ENCODE measurements around the gene SOHLH2. TPM values are rescaled to one million over a fixed set of nuclear protein-coding genes. Genes with fewer than 3 reads are reported as not detected.

SOHLH2 gene
- total and polyA plus RNA-seq, 4 donors, result 0.04 to 0.28 (median 0.08) TPM

DNA sequence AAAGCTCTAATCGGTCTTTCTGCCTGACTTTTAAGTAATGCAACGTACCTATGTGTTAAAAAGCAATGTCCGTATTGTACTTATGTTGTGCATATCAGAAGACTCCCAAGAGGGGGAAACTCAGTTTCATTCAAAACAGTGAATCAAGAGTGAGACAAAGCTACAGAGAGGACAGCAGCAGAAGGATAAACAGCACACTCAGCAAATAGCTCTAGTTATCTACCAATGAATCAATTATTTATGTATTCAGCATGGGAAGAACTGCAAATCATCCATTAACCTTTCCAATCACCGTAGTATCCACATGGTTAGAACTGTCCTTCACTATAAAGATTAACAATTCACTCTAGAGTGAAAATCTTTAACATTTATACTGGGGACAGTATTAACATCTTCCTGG lies 36.7 kb upstream of the SOHLH2 start:
- ATAC-seq (ENCODE audit: insufficient read depth, low FRiP score), result no peak
- H3K27me3 ChIP-seq (ENCODE audit: control insufficient read depth in 3 of 3, insufficient read depth in 3 of 3, low read length in 2 of 3), result no peaks in the 10 kb centered on the region
- 84 to 90% methylated on average over 4 of the region's 4 CpGs for WGBS, 2 donors
- no peaks in the 10 kb centered on the region for H3K4me1 ChIP-seq (ENCODE audit: control insufficient read depth in 5 of 5, insufficient read depth in 5 of 5, low read length in 5 of 5)
- TF ChIP-seq, protein P1, sequence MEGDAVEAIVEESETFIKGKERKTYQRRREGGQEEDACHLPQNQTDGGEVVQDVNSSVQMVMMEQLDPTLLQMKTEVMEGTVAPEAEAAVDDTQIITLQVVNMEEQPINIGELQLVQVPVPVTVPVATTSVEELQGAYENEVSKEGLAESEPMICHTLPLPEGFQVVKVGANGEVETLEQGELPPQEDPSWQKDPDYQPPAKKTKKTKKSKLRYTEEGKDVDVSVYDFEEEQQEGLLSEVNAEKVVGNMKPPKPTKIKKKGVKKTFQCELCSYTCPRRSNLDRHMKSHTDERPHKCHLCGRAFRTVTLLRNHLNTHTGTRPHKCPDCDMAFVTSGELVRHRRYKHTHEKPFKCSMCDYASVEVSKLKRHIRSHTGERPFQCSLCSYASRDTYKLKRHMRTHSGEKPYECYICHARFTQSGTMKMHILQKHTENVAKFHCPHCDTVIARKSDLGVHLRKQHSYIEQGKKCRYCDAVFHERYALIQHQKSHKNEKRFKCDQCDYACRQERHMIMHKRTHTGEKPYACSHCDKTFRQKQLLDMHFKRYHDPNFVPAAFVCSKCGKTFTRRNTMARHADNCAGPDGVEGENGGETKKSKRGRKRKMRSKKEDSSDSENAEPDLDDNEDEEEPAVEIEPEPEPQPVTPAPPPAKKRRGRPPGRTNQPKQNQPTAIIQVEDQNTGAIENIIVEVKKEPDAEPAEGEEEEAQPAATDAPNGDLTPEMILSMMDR (IDR thresholded peaks at IDR 0.05; ENCODE audit: control extremely low read depth, extremely low read depth), result no peak
- DNase-seq, result no peak
- no peak overlapping the region for H3K27ac ChIP-seq (ENCODE audit: low read depth in 1 of 2, low read length in 1 of 2)
- H3K9ac ChIP-seq (ENCODE audit: insufficient read depth in 1 of 2, low read length in 2 of 2), result no peak overlapping the region
- H3K4me3 ChIP-seq, result no peak overlapping the region
- H3K36me3 ChIP-seq (ENCODE audit: control insufficient read depth in 4 of 4, insufficient read depth in 4 of 4, low read length in 4 of 4), result peaks cover 0 to 2% (median 0%) of the 10 kb centered on the region in 4 donors
- no peaks in the 10 kb centered on the region for H3K9me3 ChIP-seq (ENCODE audit: control insufficient read depth in 4 of 4, insufficient read depth in 3 of 4, low read length in 3 of 4)

DNA sequence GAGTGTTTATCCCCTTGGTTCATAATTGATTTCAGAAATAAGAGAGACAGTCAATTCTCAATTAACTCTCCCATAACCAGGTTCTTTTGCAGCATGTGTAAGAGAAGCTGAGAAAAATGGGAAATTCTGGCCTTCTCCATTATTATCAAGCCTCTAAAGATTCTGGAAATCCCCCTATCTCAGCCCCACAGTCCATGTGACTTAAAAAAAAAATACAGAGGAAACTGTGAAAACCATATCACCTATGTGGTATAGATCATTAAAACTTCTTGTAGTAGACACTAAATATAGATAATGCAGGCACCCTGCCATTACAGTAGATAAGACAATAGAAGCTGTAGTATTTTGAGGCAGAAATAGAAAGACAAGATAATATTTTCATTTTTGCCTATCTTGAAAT lies 34.3 kb upstream of the SOHLH2 start:
- H3K27me3 ChIP-seq (ENCODE audit: control insufficient read depth in 3 of 3, insufficient read depth in 3 of 3, low read length in 2 of 3), result no peaks in the 10 kb centered on the region
- ATAC-seq (ENCODE audit: insufficient read depth, low FRiP score) (no peak), DNase-seq (no peak)
- H3K4me1 ChIP-seq (ENCODE audit: control insufficient read depth in 5 of 5, insufficient read depth in 5 of 5, low read length in 5 of 5), result no peaks in the 10 kb centered on the region
- TF ChIP-seq, protein P1 (IDR thresholded peaks at IDR 0.05; ENCODE audit: control extremely low read depth, extremely low read depth), result no peak
- H3K9me3 ChIP-seq (ENCODE audit: control insufficient read depth in 4 of 4, insufficient read depth in 3 of 4, low read length in 3 of 4), result no peaks in the 10 kb centered on the region
- no peak overlapping the region for H3K27ac ChIP-seq (ENCODE audit: low read depth in 1 of 2, low read length in 1 of 2)
- H3K4me3 ChIP-seq, result no peak overlapping the region
- no peak overlapping the region for H3K9ac ChIP-seq (ENCODE audit: insufficient read depth in 1 of 2, low read length in 2 of 2)
- H3K36me3 ChIP-seq (ENCODE audit: control insufficient read depth in 4 of 4, insufficient read depth in 4 of 4, low read length in 4 of 4), result peaks cover 0 to 2% (median 0%) of the 10 kb centered on the region in 4 donors

DNA sequence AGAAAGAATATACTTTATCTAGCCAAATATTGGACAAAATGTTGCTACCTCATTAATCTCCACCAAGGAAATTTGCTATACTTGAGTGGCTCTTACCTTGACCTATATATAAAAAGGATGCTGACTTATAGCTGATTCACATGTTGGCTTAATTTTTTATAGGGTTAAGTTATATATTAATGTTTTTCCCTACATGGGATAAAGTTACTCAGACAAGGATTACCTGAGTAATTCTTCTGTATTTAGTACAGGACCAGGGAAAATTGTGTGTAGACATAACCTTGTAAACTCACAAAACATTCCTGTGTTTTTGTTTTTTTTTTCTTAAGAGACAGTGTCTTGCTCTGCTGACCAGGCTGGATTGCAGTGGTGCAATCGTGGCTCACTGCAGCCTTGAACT lies 30.6 kb upstream of the SOHLH2 start:
- no peak overlapping the region for H3K9ac ChIP-seq (ENCODE audit: insufficient read depth in 1 of 2, low read length in 2 of 2)
- no peaks in the 10 kb centered on the region for H3K4me1 ChIP-seq (ENCODE audit: control insufficient read depth in 5 of 5, insufficient read depth in 5 of 5, low read length in 5 of 5)
- no peaks in the 10 kb centered on the region for H3K27me3 ChIP-seq (ENCODE audit: control insufficient read depth in 3 of 3, insufficient read depth in 3 of 3, low read length in 2 of 3)
- 69 to 72% methylated on average over 1 of the region's 1 CpG for WGBS, 2 donors
- ATAC-seq (ENCODE audit: insufficient read depth, low FRiP score) (no peak), DNase-seq (no peak)
- H3K36me3 ChIP-seq (ENCODE audit: control insufficient read depth in 4 of 4, insufficient read depth in 4 of 4, low read length in 4 of 4), result peaks cover 0 to 2% (median 0%) of the 10 kb centered on the region in 4 donors
- H3K9me3 ChIP-seq (ENCODE audit: control insufficient read depth in 4 of 4, insufficient read depth in 3 of 4, low read length in 3 of 4), result no peaks in the 10 kb centered on the region
- H3K27ac ChIP-seq (ENCODE audit: low read depth in 1 of 2, low read length in 1 of 2), result no peak overlapping the region
- H3K4me3 ChIP-seq, result no peak overlapping the region
- TF ChIP-seq, protein P1 (IDR thresholded peaks at IDR 0.05; ENCODE audit: control extremely low read depth, extremely low read depth), result no peak

DNA sequence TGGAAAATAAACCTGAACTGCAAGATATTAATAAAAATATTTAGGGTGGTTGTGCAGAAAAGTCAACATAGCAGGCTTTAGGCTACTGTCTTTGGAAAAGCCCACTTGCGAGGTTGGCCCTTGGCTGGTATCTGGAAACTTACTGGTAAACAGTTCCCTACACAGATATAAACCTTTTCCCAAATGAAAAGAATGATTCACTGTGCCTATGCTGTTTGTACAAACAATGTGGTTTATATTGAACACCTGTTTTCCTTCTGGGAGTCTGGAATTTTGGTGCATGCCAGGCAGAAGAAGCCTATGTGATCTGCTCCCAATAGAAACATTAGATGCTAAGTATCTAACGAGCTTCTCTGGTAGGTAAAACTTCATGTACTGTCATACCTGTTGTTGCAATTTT lies 29.7 kb upstream of the SOHLH2 start:
- no peaks in the 10 kb centered on the region for H3K27me3 ChIP-seq (ENCODE audit: control insufficient read depth in 3 of 3, insufficient read depth in 3 of 3, low read length in 2 of 3)
- TF ChIP-seq, protein P1 (IDR thresholded peaks at IDR 0.05; ENCODE audit: control extremely low read depth, extremely low read depth), result no peak
- no peaks in the 10 kb centered on the region for H3K9me3 ChIP-seq (ENCODE audit: control insufficient read depth in 4 of 4, insufficient read depth in 3 of 4, low read length in 3 of 4)
- peaks cover 0 to 2% (median 0%) of the 10 kb centered on the region in 4 donors for H3K36me3 ChIP-seq (ENCODE audit: control insufficient read depth in 4 of 4, insufficient read depth in 4 of 4, low read length in 4 of 4)
- H3K9ac ChIP-seq (ENCODE audit: insufficient read depth in 1 of 2, low read length in 2 of 2), result no peak overlapping the region
- H3K27ac ChIP-seq (ENCODE audit: low read depth in 1 of 2, low read length in 1 of 2), result no peak overlapping the region
- no peak for DNase-seq
- no peaks in the 10 kb centered on the region for H3K4me1 ChIP-seq (ENCODE audit: control insufficient read depth in 5 of 5, insufficient read depth in 5 of 5, low read length in 5 of 5)
- H3K4me3 ChIP-seq, result no peak overlapping the region
- no peak for ATAC-seq (ENCODE audit: insufficient read depth, low FRiP score)
- 86 to 87% methylated on average over 2 of the region's 2 CpGs for WGBS, 2 donors

Data from lung (tissue), 12 donors.